ENCODE data around the gene EXOC7.

The EXOC7 gene

GRCh38 chr17:76138234-76138895, 34.8 kb upstream of the EXOC7 start:
- DNase-seq, result no peak

DNA sequence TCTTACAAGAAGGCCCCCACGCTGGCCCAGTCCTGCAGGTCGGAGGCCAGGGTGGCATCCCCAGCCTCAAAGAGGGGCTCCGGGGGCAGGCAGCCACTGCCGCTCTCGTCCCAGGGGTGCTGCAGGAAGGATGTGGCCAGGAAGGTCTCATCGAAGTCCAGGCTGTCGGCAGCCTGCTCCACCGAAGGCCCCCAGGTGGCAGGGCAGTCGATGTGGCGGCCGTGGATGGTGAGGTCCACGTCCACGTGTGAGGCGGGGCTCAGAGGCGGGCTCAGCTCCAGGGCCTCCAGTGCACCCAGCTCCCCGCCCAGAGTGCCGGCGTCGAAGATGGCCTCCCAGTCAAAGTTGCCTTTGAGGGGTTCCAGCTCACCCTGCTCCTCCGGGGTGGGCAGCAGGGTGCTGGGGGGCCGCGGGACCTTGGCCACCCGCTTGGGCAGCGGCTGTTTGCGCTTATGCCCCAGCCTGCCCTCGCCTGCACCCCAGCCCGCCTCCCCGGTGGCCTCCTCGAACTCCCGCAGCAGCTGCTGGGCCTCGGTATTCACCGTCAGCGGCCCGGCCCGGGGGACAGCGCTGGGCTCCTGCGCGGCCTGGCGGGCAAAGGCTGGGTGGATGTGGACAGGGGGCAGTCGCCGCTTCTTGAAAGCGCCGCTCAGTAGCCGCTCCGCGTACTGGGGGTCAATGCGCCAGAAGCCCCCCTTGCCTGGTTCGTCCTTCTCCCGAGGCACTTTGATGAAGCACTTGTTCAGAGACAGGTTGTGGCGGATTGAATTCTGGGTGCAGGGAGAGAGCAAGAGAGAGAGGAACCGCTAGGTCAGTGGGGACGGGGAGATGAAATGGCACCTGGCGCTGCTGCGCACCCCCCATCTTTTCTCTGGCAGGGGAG, 34.0 kb upstream of the EXOC7 start:
- DNase-seq, result no peak

GRCh38 chr17:76137001-76137350, 33.4 kb upstream of the EXOC7 start:
- no peak for DNase-seq

DNA sequence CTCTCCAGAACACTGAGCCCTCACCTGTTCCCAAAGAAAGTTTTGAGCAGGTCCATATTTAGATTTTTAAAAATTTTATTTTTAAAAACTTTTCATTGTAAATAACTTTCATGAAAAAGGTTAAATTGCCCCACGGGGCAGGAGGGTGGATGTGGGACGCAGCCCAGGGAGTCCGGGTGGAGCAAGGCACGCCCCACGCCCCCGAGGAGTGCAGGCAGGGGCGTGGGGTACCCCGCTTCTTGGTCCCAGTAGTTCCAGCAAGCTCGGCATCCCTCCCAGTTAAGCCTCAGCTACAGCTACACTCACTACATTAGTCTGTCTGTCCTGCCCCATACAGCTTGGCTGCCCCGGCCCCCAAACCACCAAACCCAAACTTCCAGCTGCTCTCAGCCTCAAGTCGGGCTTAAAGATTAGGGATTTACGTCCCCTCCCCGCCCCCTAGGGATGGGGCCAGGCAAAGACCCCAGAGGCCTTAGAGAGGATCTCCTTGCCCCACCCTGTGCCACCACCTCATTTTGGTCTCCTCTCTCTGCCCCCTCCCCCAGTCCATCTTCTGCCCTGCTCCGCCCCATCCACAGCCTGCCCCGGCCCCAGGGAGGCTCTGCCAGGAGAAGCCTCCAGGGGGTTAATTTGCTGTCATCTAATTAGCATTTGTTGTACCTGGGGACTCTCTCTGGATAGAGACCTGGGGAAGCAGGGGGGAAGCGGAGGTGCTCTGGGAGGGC, 32.9 kb upstream of the EXOC7 start:
- no peak for DNase-seq

DNA sequence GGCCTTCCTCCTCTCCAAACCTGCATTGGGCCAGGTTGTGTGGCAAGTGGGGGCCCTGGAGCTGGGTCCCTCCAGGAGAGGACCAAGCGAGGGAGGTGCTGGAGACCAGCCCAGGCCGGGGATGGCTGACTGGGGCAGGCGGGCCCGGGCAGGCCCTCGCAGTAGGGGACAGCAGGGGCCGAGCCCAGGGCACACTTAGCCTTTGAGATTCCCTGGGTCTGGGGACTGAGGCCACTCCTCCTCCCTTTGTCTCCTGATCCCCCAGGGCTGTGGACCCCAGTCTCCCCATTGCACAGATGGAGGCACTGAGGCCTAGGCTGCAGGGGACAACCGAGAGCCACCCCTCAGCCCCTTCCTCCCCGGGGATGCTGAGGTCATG, 32.2 kb upstream of the EXOC7 start:
- no peak for DNase-seq

GRCh38 chr17:76134911-76135809, 31.6 kb upstream of the EXOC7 start:
- DNase-seq, result no peak

- no peak for DNase-seq
Observed at GRCh38 chr17:76132574-76133338, 29.2 kb upstream of the EXOC7 start.

DNA sequence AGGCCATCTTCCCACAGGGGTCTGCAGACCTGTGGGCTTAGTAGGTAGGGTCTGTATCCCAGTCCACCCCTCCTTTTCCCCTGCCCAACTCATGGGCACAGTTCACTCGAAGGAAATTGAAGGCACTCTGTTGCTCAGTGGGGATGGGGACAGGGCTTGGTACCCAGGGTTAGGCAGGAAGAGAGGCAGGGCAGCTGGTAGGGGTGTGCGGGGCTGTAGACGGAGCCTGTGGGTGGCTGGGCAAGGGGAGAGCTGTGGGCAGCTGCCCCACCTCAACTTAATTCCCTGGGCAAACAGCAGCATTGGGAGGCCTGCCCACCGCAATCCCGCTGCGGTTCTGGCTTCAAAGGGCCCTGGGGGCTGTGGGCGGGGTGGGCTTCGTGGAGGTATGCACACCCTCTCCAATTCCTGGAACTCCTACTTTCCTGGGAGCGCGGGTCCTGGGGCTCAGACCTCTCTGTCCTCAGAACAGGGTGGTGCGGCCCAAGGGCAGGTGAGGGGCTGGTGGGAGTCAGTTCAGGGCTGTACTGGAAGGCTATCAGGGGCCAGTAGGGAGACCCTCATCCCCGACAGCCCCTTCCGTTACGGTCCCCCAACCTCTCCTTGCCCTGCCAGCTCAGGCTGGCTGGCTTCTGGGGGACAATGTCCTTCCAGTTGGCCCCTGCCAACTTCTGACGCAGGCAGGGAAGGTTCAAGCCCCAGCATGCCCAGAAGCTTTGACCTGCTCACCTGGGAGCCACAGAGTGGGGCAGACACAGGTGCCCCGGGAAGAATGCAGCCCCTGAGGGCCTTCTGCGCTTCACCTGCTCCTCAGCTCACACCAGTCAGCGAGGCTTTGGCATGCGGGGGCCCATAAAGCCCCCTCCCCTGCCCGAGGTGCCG, 28.3 kb upstream of the EXOC7 start:
- no peak for DNase-seq

DNA sequence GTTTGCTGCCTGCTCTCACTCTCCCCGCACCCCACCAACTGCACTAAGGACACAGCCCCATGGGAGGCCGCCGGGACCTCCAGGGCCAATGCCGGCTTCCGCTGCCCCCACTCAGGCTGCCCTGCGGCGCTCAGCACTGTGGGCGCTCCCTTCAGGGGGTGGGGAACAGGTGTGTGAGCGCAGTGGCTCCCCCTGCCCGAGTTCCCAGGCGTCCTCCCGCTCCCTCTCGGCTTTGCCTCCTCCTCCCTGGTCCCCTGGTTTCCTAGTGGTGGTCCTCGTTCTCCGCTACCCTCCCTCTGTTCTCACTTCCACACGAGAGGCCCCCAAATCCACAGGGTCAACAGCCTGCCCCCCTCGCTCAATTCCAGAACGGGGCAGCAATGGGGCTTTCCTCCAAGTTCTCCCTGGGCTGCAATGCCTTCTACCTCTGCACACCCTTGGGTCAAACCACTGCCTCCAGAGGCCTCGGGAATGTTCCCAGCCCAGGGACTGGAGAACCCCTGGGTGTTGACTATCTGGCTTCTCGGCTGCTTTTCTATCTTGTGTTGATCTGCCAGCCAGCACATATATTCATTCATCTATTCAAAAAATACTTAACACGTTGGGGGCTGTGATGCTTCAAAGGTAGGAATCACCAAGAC, 27.6 kb upstream of the EXOC7 start:
- DNase-seq, result no peak

DNA sequence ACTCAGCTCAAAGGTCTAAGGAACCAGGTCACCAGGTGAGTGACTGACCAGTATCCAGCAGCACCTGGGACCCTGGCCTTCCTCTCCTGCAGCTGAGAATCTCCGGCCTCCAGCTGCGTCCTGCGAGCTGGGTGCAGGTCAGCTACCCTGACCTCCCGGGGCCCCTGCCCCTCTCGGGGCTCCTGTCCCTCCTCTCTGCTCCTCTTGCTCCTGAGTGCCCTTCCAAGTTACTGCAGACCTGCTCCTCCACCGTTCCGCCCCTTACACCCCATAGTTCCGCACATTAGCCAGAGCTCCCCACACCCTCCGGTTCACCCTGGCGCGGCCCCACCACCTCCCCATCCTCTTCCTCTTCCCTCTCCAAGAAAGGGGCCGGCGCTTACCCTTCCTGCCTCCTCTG, 26.9 kb upstream of the EXOC7 start:
- no peak for DNase-seq

DNA sequence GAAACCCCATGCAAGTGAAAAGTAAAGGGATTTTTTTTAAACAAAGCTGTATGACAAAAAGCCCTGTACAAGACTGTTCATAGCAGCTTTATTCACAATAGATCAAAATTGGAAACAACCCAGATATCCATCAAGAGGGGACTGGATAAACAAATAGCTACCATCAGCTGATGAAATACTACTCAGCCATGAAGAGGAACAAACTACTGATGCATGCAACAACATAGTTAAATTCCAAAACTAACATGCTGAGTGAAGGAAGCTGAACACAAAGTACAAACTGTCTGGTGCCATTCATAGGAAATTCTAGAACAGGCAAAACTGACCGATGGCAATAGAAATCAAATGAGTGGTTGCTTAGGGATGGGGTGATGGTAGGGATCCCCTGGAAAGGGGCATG, 22.3 kb upstream of the EXOC7 start:
- no peak for DNase-seq

DNA sequence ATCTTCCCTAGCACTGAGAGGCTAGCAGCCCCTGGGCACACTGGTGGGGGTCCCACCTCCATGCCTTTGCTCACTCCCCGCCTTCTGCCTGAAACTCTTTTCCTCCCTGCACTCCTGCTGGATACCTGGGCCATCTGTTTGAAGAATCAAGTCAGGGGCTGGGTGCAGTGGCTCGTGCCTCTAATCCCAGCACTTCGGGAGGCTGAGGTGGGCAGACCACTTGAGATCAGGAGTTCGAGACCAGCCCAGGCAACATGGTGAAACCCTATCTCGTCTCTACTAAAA, 21.7 kb upstream of the EXOC7 start:
- no peak for DNase-seq

GRCh38 chr17:76124582-76125390, 21.2 kb upstream of the EXOC7 start:
- peak; percentile 26 for DNase-seq

DNA sequence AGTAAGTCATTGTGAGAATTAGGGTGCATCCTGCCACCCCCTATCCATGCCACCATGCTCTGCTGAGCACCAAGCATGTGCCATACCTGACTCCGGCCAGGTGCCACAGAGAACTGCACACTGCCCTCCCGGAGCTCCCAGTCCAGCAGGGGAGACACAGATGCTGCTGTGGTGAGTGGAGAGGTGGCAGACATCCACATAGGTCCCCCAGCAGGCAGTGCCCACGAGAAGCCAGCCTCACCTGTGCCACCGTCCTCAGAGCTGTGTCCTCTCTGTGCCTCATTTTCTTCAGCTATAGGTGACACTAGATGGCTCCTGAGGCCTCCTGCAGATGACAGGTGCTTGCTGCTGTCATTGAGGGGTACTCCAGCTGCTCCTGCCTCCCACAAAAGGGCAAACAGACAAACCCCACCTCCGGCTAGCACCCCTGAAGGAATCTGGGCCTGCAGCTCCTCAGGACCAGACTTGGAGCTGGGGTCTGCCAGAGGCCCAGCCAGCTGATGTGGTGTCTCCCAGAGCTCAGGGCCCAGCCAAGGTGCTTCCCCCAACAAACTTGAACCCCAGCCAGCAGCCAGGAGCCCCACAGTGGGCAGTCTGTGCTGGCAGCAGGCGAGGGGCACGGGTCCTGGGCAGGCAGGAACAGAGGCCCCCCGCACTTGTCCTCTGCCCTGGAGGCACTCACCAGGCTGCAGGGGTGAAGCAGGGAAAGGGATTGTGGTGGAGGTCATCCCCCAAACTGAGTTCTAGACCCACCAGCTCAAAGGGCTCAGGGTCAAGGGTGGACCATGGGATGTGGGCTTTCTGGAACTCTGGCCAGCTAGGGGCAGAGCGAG, 20.4 kb upstream of the EXOC7 start:
- no peak for DNase-seq

DNA sequence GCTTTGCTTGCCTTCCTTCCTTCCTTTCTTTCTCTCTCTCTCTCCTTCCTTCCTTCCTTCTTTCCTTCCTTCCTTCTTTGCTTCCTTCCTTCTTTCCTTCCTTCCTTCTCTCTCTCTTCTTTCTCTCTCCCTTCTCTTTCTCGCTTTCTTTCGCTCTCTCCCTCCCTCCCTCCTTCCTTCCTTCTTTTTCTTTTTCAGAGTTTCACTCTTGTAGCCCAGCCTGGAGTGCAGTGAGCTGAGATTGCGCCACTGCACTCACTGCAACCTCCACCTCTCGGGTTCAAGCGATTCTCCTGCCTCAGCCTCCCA, 19.6 kb upstream of the EXOC7 start:
- no peak for DNase-seq

GRCh38 chr17:76122431-76123190, 19.0 kb upstream of the EXOC7 start:
- DNase-seq, result no peak

DNA sequence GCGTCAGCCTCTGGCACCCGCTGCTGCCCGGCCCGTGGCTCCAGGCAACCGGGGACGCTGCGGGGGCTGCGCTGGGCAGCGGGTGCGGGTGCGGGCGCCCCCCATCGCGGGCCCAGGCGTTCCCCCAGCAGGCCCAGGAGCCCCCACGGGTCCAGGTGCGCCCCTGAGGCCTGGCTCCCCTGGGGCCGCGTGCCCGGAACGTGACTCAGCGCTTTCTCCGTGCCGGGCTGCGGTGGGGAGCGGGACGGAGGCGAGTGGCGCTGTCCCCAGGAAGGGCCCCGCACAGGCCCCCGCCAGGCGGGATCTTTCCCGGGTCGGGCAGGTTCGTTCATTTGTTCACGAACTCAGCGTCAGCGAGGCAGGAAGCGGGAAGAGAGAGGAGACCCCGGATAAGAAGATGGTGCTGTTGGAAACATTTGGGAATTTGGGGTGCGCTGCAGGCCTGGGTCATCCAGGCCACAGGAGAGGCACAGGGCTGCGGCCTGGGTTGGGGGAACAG, 18.4 kb upstream of the EXOC7 start:
- peak; percentile 37 for DNase-seq

GRCh38 chr17:76120658-76121008, 17.0 kb upstream of the EXOC7 start:
- no peak for DNase-seq

All from fibroblast of skin of back (primary cell).